GM21529 (cell line): ENCODE data around the gene DAAM2.

ENCODE experiments used
- ATAC-seq: cut with Tn5 transposase; IDR thresholded peaks from one replicate; pipeline ENCODE4 v1.9.1; 2021; ENCODE audit not compliant: unreplicated experiment

Gene DAAM2

DNA sequence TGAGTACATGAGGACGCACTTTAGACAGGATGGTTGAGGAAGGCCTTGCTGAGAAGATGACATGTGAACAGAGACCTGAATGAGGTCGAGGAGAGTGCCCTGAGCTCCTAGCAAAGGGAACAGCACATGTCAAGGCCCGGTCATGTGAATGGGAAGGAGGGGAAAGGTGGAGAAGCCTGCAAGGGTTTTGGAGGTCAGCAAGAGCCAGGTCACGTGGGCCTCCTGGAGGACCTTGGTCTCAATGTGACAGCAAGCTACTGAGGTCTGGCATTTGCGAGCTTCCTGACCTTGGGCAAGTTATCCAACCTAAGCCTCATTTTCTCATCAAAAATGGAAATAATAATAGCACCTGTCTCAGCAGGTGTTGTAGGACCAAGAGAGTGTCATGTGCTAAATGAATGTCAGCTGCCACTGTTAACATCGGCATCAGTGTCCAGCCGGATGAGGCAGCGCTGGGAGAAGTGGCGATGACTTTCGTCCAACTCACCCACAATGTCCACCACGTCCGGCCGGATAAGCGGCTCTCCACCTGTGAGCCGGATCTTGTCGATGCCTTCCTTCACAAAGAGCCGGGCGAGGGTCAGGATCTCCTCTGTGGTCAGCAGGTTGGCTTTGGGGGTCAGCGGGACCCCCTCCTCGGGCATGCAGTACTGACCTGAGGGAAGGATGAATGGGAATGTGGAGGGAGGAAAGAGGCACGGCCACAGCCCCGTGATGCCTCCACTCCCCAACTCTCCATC lies 133.2 kb downstream of the DAAM2 start:
- ATAC-seq, result no peak

DNA sequence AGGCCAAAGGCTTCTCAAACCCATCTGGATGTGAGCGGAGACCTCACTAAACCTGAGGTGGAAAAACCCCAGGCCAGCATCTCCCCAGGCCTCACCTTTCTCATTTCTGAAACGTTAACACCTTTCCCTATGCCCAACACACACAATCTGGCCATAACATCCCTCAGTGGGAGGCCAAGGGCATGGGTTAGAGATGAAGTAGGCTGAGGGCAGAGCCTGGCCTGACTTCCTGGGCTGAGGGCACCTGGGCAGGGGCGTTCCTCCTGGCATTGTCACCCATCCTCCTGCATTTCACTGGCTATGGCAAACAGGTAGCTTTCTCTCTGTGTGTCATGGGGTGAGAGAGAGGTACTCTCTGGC lies 133.7 kb downstream of the DAAM2 start:
- no peak for ATAC-seq

DNA sequence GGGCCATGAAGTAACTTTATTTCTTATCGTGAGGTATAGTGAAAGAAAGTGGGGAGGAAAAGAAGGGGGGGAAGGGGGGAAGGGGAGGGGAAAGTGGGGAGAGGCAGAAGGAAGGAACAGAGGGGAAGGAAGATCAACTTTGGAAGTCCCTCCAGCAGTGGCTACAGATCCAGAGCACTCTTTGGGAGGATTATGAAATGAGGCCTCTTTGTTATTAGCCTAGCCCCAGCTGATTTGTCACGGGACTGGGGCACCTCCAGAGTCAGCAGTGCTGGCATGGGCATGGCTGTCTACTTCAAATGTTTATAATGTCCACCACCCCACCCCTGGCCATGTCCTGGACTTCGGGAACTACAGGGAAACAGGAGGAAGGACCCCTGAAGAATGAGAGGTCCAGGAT lies 134.5 kb downstream of the DAAM2 start:
- ATAC-seq, result no peak

DNA sequence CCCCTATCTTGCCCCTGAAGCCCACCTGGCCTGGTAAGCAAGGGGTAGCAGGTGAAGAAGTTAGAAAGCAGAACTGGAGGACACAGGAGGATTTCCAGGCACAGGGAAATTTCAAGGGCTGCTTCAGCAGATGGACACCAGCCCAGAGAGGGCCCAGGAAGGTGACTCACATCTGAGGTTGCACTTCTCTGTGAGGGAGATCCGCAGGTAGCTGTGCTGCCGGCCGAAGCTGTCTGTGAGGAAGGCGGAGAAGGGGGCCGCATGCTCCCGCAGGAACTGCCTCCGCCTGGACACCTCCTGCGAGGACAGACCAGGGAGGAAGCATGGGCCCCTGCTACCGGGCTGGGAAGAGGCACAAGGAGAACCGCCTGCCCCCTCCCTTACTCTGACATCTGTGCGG lies 135.0 kb downstream of the DAAM2 start:
- ATAC-seq, result no peak

DNA sequence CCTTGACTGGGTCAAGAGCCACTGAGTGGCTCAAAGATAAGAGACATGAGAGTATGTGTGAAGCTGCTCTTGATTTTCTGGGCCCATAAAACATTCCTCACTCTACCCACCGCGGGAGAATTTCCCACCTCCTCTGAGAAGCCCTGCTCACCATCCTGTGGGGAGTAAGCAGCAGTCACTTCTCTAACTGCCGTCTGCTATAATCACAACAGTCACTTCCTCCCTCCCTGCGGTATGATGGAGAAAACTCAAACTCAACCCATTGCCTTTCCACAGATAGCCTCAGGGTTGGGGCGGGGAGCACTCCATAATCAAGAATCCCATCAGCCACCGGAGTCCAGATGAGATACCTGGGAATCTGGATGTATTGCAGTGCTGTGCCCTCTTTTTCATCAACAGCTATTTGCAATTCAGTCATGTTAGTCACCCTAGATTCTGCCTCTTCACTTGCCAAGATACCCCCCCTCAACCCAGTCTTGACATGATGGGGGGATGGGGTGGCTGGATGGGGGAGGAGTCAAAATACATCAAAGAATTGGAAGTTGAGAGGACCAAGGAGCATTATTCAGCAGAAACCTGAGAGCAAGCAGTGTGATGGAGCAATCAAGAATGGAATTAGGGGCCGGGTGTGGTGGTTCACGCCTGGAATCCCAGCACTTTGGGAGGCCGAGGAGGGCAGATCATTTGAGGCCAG lies 137.0 kb downstream of the DAAM2 start:
- no peak for ATAC-seq

DNA sequence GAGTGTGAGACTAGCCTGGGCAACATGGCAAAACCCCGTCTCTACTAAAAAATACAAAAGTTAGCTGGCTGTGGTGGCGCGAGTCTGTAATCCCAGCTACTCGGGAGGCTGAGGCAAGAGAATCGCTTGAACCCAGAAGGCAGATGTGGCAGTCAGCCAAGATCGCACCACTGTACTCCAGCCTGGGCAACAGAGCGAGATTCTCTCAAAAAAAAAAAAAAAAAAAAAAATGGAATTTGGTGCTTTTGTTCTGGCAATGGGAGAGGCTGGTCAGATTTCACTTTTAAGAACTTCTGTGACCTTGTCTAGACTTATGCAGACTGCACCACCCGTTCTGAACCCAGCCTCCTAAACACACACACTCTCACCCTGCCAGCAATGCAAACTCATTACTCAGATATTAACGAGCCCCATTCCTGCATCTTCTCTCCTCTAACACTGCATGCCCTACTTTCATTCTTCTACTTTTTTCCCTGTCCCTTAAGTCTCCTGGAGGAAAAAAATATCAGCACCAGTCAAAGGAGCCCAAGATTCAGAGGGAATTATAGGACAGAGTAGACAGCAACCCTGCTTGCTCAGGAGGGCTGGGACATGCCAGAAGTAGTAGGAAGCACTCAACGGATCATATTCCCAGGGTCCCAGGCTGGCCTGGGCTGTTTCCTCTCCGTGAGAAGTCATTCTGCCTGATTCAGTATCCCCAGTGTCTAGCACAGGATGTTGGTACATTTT lies 137.7 kb downstream of the DAAM2 start:
- no peak for ATAC-seq

DNA sequence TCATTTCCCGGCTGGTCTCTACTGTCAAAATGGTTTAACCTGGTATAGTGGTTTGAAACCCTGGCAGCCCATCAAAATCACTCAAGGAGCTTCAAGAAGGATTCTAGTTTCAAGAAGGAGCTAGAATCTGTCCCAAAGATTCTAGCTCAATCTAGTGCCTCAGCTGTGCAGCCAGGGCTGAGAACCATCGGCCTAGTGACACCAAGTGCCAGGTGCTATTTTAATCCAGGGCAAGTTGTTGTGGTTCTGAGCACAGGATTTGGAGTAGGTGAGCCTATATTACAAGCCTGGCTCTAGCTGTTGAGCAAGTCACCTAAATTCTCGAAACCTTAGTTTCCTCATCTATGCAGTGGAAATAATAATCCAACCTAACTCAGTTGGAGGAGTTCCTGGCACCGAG lies 138.4 kb downstream of the DAAM2 start:
- ATAC-seq, result no peak

DNA sequence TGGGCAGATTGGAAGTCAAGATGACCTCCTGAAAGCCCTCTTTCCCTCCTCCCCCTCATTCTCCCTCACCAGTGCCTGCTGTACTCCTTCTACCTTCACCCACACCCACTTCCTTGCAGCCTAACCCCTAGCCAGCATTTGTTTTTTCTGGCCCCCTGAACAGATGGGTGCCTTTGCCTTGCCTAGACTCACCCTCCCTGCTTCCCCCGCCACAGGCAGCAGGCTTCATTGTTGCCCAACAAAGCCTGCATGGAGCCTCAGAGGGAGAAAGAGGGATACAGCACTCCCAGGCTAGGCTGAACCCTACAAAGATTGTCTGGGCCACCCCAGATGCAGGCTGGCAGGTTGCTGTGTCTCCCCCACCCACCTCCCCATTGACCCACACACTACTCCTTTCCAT lies 139.4 kb downstream of the DAAM2 start:
- no peak for ATAC-seq

DNA sequence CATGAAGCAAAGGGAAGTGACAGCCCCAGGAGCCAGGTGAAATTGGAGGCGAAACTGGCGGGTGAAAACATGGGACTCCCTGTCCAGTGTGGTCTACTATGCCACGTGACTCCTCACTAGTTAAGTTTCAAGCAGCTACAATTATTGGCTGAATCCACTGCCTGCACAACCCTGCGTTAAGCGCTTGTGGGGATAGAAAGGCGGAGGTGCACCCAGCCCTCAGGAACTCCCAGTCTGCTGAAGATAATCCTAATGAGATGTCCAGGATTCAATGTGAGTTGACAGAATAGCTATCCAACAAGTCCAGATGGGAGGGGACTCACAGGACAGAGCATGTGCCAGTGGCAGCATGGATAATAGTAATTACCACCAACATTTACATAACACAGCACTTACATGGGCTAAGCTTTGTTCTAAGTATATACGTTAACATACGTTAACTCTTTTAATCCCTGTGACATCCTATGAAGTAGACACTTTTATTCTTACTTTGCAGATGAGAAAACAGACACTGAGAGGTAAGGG lies 140.3 kb downstream of the DAAM2 start:
- no peak for ATAC-seq

DNA sequence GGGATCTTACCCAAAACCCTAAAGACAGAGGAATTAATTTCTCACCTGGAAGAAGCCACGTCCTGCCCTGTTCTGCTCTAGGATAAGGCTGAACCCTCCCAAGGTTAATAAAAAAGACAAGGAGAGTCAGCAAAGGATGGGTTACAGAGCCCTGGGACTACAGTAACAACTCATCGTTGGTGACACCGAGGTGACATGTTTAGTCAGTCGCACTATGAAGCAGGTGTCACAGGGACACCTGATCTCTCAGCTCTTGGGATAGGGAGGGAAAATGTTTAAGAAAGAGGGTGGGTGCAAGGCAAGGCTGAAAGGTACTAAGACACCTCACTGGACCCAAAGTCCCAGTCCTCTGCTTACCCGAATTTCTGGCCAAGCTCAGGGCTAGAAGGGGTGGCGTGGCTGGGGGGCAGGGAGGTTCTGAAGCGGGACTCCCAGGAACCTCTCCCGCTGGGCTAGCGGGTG lies 141.5 kb downstream of the DAAM2 start:
- no peak for ATAC-seq

DNA sequence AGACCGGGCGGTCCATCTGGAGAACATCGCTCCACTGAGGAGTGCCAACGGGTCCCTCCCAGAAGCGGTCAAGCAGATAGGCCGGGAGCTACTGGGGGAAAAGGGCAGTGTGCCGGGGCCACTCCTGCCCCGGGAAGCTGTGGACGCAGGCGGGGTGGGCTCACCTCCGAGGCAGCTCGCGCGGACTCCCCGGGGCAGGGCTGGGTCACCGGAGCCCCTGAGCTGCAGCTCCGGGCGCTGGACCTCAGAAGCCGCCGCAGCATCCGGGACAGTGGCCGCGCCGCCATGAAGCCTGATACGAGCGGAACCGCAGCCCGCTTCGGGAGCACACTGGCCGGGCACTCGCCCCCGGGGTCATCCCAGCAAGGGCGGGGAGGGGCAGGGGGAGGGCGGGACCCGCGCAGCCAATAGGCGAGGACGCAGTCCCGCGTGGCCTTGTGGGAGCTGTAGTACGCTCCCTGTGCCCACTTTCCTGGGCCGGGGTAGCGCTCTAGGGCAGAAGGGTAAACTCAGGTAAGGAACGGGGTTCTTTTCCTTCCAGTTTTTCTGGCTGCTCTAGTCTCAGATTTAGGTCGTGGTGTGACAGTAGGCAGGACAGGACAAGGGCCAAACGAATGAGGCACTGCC lies 142.1 kb downstream of the DAAM2 start, which contains the start of gene MOCS1:
MOCS1 (minus strand) TSS at position 332 of the 627 bp plus-strand sequence; CDS start at position 287, 45 bp downstream.
- ATAC-seq, result no peak

DNA sequence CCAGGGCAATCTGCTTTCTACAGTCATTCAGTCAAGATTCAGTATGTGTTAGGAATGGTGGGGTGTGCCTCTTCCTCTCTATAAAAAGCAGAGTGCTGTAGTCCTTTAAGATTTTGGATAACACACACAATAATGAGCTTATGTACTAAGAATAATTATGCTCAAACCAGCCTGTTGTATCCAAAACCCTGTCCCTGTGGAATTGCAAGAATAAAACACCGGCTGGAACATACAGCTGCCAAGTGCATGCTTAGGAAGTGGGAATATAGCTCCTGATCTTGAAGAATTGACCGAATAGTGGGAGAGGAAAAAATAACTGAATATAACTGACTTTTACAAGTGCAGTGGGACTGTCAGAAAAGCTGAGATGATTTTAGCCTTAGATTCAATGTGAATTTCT lies 143.1 kb downstream of the DAAM2 start:
- ATAC-seq, result no peak

DNA sequence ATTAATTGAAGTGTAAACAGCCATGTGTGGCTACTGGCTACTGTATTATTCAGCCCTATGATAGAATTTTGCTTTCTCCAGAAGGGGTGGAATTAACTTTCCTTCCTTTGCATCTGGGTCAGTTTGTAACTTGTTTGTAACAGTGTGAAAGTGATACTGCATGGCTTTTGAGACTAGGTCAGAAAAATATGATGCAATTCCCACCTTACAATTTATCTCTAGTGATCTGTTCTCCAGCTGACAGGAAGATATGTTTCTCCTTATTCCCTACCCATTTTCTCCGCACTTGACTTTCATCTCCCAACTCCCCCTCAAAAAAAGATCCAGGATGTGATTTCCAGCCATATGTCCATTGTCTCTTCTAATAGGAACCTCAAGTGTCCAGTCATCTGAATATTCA lies 144.7 kb downstream of the DAAM2 start:
- no peak for ATAC-seq

DNA sequence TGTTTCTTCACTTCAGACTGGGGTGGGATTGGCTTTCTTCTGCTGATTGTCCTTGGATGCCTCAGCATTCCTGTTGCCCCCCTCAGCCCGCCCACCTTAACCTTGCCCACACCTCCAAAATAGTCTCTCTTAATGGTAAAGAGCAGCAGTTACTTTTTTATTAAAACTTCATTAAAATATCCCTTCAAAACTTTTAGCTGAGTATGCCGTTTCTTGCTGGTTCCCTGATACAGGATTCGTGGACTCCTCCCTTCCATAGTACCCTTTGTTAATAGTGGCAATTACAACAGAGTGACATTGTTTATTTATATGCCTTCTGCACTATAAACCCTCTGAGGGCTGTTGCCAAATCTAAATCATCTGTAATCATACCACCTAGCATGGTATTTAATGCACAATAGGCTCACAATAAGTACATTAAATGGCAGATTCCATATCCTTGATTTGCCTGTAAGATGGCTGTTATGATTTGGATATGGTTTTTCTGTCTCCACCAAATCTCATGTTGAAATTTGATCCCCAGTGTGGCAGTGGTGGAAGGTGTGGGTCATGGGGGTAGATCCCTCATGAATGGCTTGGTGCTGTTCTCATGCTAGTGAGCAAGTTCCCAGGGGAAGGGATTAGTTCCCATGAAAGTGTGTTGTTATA lies 145.6 kb downstream of the DAAM2 start:
- no peak for ATAC-seq

DNA sequence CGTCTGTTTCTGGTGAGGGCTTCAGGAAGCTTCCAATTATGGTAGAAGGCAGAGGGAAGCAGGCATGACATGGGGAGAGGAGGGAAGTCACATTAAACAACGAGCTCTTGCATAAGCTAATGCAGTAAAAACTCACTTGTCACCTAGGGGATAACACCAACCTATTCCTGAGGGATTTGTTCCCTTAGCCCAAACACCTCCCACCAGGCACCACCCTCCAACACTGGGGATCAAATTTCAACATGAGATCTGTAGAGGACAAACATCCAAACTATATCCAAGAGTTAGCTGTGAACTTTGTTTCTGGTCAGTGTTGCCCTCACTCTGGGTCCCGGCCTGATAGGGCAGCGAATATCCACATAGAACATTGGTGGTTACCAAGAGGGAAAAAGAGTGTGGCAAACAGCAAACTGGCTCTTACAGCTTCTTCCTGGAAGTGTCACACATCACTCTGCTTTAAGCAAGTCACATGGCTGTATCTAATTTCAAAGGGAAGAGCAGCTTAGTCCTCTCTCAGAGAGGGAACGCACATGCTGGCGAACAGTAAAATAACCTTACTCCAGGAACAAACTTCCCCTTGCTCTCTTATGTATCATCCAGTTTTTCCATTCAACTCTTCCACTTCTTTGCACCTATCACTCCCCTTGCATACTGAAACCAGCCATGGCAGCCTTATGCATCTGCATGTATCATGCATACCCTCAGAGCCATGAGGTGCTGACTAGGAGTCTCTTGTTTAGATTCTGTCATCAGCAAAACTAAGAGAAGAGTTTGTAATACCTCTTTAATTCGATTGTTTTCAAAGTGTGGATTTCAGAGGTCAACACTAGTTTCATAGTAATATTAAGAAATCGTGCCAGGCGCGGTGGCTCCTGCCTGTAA lies 146.8 kb downstream of the DAAM2 start:
- no peak for ATAC-seq

DNA sequence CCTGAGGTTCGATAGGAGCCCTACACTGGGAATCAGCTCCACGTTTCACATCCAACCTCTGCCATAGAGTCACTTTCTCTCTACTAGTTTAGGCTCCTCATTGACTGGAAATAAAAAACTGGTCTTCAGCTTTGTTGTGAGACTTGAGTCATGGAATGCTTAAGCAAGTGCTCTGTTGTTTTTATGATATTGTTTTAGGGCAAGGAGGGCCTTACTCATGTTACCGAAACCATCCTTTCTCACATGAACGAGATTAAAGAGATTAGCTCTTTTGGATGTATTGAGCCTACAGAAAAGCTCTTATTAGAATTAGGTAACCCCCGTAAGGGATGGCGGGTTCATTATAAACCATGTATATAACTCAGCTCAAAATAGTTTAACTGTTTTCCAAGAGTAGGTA lies 149.0 kb downstream of the DAAM2 start:
- no peak for ATAC-seq

DNA sequence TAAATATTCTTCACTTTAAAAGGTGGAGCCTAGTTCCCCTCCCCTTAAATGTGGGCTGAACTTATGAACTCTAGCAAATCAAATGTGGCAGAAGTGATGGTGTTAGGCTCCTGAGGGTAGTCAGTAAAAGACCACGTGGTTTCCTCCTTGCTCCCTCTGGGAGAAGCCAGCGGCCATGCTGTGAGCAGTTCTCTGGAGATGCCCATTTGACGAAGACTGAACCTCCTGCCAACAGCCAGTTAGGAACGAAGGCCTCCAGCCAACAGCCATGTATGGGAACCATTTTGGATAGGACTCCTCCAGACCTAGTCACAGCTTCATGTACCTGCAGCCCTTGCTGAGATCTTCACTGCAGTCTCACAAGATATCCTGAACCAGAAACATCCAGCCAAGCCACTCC lies 149.6 kb downstream of the DAAM2 start:
- ATAC-seq, result no peak

DNA sequence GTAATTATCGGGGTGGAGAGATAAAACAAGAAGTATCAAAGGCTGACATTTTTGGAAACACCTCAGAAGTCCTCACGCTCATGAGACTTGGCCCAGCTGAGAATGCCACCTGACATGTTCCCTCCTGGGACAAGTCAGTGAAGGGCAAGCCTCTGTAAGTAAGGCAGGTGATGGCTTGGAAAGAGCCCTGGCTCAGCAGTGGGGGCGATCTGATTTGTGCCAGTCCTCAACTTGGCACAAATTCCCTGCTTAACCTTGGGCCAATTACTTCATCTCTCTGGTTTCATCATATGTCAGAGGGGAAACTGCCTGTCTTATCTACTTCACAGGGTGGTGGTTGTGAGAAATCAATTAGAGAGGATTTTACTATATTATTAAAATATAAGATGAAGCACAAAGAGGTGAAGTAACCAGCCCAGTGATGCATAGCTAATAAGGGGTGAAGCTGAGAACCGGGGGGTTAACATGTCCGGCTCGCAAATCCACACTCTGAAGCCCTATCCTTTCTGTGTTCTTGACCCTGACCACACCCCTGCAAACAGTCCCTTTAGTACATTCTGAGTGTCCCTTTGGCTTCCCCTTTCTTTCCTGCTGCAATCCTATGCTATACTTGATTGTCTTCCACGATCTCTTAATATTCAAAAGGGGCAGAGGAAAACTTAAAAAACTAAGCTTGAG lies 150.9 kb downstream of the DAAM2 start:
- ATAC-seq, result no peak

DNA sequence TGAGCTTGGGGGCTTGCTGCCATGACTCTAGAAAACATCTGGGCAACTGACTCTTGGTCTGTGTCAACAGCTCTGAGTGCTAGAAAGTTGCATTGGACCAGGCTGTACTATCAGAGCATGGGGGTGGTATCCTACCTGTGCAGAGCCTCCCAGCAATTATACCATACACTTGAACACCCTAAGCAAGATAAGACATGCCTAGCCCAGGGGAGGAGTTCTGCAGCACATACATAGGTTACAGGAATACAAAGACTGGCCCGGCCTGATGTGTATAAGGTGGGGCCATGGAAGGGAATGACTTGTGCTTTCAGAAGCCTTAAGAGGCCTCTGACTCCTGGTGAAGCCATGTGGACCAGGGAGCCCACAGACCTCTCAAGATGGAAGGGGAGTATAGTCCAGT lies 153.4 kb downstream of the DAAM2 start:
- ATAC-seq, result no peak
